ENCODE results near the gene KIF6.

Gene KIF6

GRCh38 chr6:39446909-39447308, 278.3 kb downstream of the KIF6 start:
- DNase-seq (ENCODE audit: low spot score) = no peak

- DNase-seq (ENCODE audit: low spot score) = no peak
These were observed 279.5 kb downstream of the KIF6 start for GRCh38 chr6:39445667-39446066.

GRCh38 chr6:39444479-39445019, 280.7 kb downstream of the KIF6 start:
- DNase-seq (ENCODE audit: low spot score) = no peak

GRCh38 chr6:39441986-39442385, 283.2 kb downstream of the KIF6 start:
- no peak for DNase-seq (ENCODE audit: low spot score)

- no peak for DNase-seq (ENCODE audit: low spot score)
These were observed 283.9 kb downstream of the KIF6 start for GRCh38 chr6:39441301-39441700.

- no peak for DNase-seq (ENCODE audit: low spot score)
These were observed 285.2 kb downstream of the KIF6 start for GRCh38 chr6:39440039-39440426.

GRCh38 chr6:39439342-39440038, 285.7 kb downstream of the KIF6 start:
- no peak for DNase-seq (ENCODE audit: low spot score)

- no peak for DNase-seq (ENCODE audit: low spot score)
These were observed 291.6 kb downstream of the KIF6 start for GRCh38 chr6:39433630-39434029.

- no peak for DNase-seq (ENCODE audit: low spot score)
These were observed 292.7 kb downstream of the KIF6 start for GRCh38 chr6:39432330-39433025.

GRCh38 chr6:39430871-39431523, 294.2 kb downstream of the KIF6 start:
- peak; percentile 68 for DNase-seq (ENCODE audit: low spot score)

GRCh38 chr6:39430446-39430845, 294.8 kb downstream of the KIF6 start:
- no peak for DNase-seq (ENCODE audit: low spot score)

GRCh38 chr6:39428816-39429215, 296.4 kb downstream of the KIF6 start:
- DNase-seq (ENCODE audit: low spot score) = no peak

GRCh38 chr6:39428152-39428551, 297.1 kb downstream of the KIF6 start:
- no peak for DNase-seq (ENCODE audit: low spot score)

- DNase-seq (ENCODE audit: low spot score) = no peak
These were observed 299.1 kb downstream of the KIF6 start for GRCh38 chr6:39426073-39426456.

- DNase-seq (ENCODE audit: low spot score) = no peak
These were observed 299.7 kb downstream of the KIF6 start for GRCh38 chr6:39425346-39426072.

- no peak for DNase-seq (ENCODE audit: low spot score)
These were observed 300.4 kb downstream of the KIF6 start for GRCh38 chr6:39424831-39425230.

GRCh38 chr6:39422238-39422637, 303.0 kb downstream of the KIF6 start:
- no peak for DNase-seq (ENCODE audit: low spot score)

- DNase-seq (ENCODE audit: low spot score) = no peak
These were observed 303.6 kb downstream of the KIF6 start for GRCh38 chr6:39421383-39422225.

- no peak for DNase-seq (ENCODE audit: low spot score)
These were observed 304.6 kb downstream of the KIF6 start for GRCh38 chr6:39420300-39421265.

- DNase-seq (ENCODE audit: low spot score) = peak; percentile 41
These were observed 305.6 kb downstream of the KIF6 start for GRCh38 chr6:39419607-39420006.

Measured in putamen (tissue), 1 donor.